ENCODE data around the gene CABCOCO1.
"Not testable (repeated sequence)": the region's sequence is repeated elsewhere in the genome, so short reads cannot be mapped to it uniquely, and the experiment has no call there.

CABCOCO1 gene

GRCh38 chr10:61719906-61720305 is 57.2 kb downstream of the CABCOCO1 start:
- no peak for DNase-seq

GRCh38 chr10:61721431-61721830 is 58.7 kb downstream of the CABCOCO1 start:
- DNase-seq, result no peak

GRCh38 chr10:61725221-61725620 is 62.5 kb downstream of the CABCOCO1 start:
- DNase-seq, result not testable (repeated sequence)

- no peak for DNase-seq
These were observed 66.9 kb downstream of the CABCOCO1 start for GRCh38 chr10:61729596-61729995.

GRCh38 chr10:61730671-61731070 is 67.9 kb downstream of the CABCOCO1 start:
- DNase-seq, result no peak

- no peak for DNase-seq
These were observed 68.9 kb downstream of the CABCOCO1 start for GRCh38 chr10:61731638-61732037.

GRCh38 chr10:61732629-61733278 is 70.0 kb downstream of the CABCOCO1 start:
- no peak for DNase-seq

- DNase-seq, result no peak
These were observed 70.7 kb downstream of the CABCOCO1 start for GRCh38 chr10:61733358-61733940.

GRCh38 chr10:61735882-61736281 is 73.2 kb downstream of the CABCOCO1 start:
- DNase-seq, result no peak

GRCh38 chr10:61737455-61737854 is 74.7 kb downstream of the CABCOCO1 start:
- not testable (repeated sequence) for DNase-seq

GRCh38 chr10:61742812-61743211 is 80.1 kb downstream of the CABCOCO1 start:
- DNase-seq, result no peak

- no peak for DNase-seq
These were observed 81.7 kb downstream of the CABCOCO1 start for GRCh38 chr10:61744469-61744868.

GRCh38 chr10:61746377-61746776 is 83.6 kb downstream of the CABCOCO1 start:
- no peak for DNase-seq

- DNase-seq, result no peak
These were observed 84.6 kb downstream of the CABCOCO1 start for GRCh38 chr10:61747307-61747706.

GRCh38 chr10:61749291-61749690 is 86.6 kb downstream of the CABCOCO1 start:
- no peak for DNase-seq

- no peak for DNase-seq
These were observed 88.3 kb downstream of the CABCOCO1 start for GRCh38 chr10:61750943-61751471.

- no peak for DNase-seq
These were observed 88.9 kb downstream of the CABCOCO1 start for GRCh38 chr10:61751599-61751998.

- no peak for DNase-seq
These were observed 89.6 kb downstream of the CABCOCO1 start for GRCh38 chr10:61752111-61753011.

- no peak for DNase-seq
These were observed 90.7 kb downstream of the CABCOCO1 start for GRCh38 chr10:61753453-61753852.

GRCh38 chr10:61754587-61755550 is 92.1 kb downstream of the CABCOCO1 start:
- no peak for DNase-seq

- DNase-seq, result no peak
These were observed 94.3 kb downstream of the CABCOCO1 start for GRCh38 chr10:61757001-61757400.
